ENCODE results near the gene PPM1N.

- TF ChIP-seq CTCF (IDR thresholded peaks at IDR 0.05) (no peak), POLR2A (IDR thresholded peaks at IDR 0.05; ENCODE audit: low read depth) (no peak), EP300 (IDR thresholded peaks at IDR 0.05) (no peak)
Measured at GRCh38 chr19:45492627-45493470, 5.4 kb upstream of the PPM1N start.

Data from esophagus muscularis mucosa (tissue), 4 donors.